CD14-positive monocyte (primary cell): ENCODE measurements around the gene FHIT. TPM values are rescaled to one million over a fixed set of nuclear protein-coding genes. Genes with fewer than 3 reads are reported as not detected.

ENCODE experiments used
- DNase-seq, 3 donors: peaks; one replicate each; pipeline ENCODE4 v3.0.0-alpha.2; 2011 to 2022
- H2AFZ ChIP-seq: 2 replicates; pipeline ENCODE4 v1.6.0; 2012; ENCODE audit warnings: mild to moderate bottlenecking, low read depth, low read length, inconsistent platforms; ENCODE audit not compliant: insufficient read depth, poor library complexity, severe bottlenecking
- H3K27ac ChIP-seq, 2 donors: 1 replicate in 1 of 2; 2 replicates in 1 of 2; pipeline ENCODE4 v1.5.1; 2012 to 2013; ENCODE audit warnings: low read length in 2 of 2, control low read depth in 1 of 2, inconsistent platforms in 1 of 2, low read depth in 1 of 2, mild to moderate bottlenecking in 1 of 2
- H3K27me3 ChIP-seq, 2 donors: one replicate each; pipeline versions ENCODE4 v1.6.0 to v1.6.1; 2011 to 2013; ENCODE audit warnings: low read length in 2 of 2; ENCODE audit not compliant: control insufficient read depth in 2 of 2, insufficient read depth in 2 of 2
- H3K36me3 ChIP-seq, 2 donors: replicated peaks in 1 of 2; 1 replicate in 1 of 2; 2 replicates in 1 of 2; pipeline versions ENCODE4 v1.5.1 to v1.6.1; 2012 to 2013; ENCODE audit warnings: low read length in 2 of 2, control low read depth in 1 of 2, inconsistent platforms in 1 of 2, mild to moderate bottlenecking in 1 of 2; ENCODE audit not compliant: insufficient read depth in 2 of 2, control insufficient read depth in 1 of 2
- H3K4me1 ChIP-seq, 2 donors: 1 replicate in 1 of 2; 2 replicates in 1 of 2; pipeline versions ENCODE4 v1.5.1 to v1.6.1; 2012 to 2013; ENCODE audit warnings: low read length in 2 of 2, control low read depth in 1 of 2, inconsistent platforms in 1 of 2, mild to moderate bottlenecking in 1 of 2, moderate library complexity in 1 of 2; ENCODE audit not compliant: insufficient read depth in 2 of 2, control insufficient read depth in 1 of 2
- H3K4me2 ChIP-seq: replicated peaks from 2 replicates; pipeline ENCODE3; 2012; ENCODE audit warnings: low read length, moderate library complexity, mild to moderate bottlenecking; ENCODE audit not compliant: poor library complexity, severe bottlenecking; ENCODE audit errors: extremely low read depth
- H3K4me3 ChIP-seq, 3 experiments: fragments of 200-600 bp in 1 of 3; sonication (generic) in 1 of 3; replicated peaks in 1 of 3; 1 replicate in 2 of 3; 2 replicates in 1 of 3; pipeline ENCODE4 v1.5.1; 2011 to 2013; ENCODE audit warnings: low read length in 3 of 3, mild to moderate bottlenecking in 3 of 3, control low read depth in 2 of 3, low read depth in 2 of 3, inconsistent platforms in 1 of 3, moderate library complexity in 1 of 3
- H3K79me2 ChIP-seq: 2 replicates; pipeline ENCODE4 v1.6.0; 2012; ENCODE audit warnings: mild to moderate bottlenecking, control low read depth, inconsistent platforms, low read length, moderate library complexity; ENCODE audit not compliant: insufficient read depth
- H3K9ac ChIP-seq: 2 replicates; pipeline ENCODE4 v1.6.0; 2017; ENCODE audit warnings: low read length, mild to moderate bottlenecking; ENCODE audit not compliant: insufficient read depth, poor library complexity, severe bottlenecking
- H3K9me3 ChIP-seq, 2 donors: replicated peaks in 1 of 2; 1 replicate in 1 of 2; 2 replicates in 1 of 2; pipeline versions ENCODE4 v1.5.1 to v1.6.1; 2012 to 2013; ENCODE audit warnings: low read length in 2 of 2, control low read depth in 1 of 2; ENCODE audit not compliant: control insufficient read depth in 1 of 2, insufficient read depth in 1 of 2
- H4K20me1 ChIP-seq: 2 replicates; pipeline ENCODE4 v1.6.0; 2012; ENCODE audit warnings: mild to moderate bottlenecking, low read length, control low read depth, moderate library complexity; ENCODE audit not compliant: insufficient read depth
- H3K27ac Mint-ChIP-seq, 7 donors: one replicate each; pipeline ENCODE4 v1.8.0; 2020; ENCODE audit warnings: mild to moderate bottlenecking in 7 of 7, mixed read lengths in 7 of 7, moderate library complexity in 6 of 7, inconsistent platforms in 2 of 7
- H3K27me3 Mint-ChIP-seq, 3 donors: one replicate each; pipeline ENCODE4 v1.8.0; 2021 to 2022; ENCODE audit warnings: low read depth in 3 of 3, mild to moderate bottlenecking in 3 of 3, mixed read lengths in 3 of 3, moderate library complexity in 3 of 3, inconsistent platforms in 1 of 3
- H3K36me3 Mint-ChIP-seq, 2 donors: one replicate each; pipeline ENCODE4 v1.8.0; 2020; ENCODE audit warnings: mixed read lengths in 2 of 2, inconsistent platforms in 1 of 2, mild to moderate bottlenecking in 1 of 2
- H3K4me1 Mint-ChIP-seq: one replicate; pipeline ENCODE4 v1.8.0; 2020; ENCODE audit warnings: mild to moderate bottlenecking, mixed read lengths
- H3K4me3 Mint-ChIP-seq, 2 donors: one replicate each; pipeline ENCODE4 v1.8.0; 2020; ENCODE audit warnings: mild to moderate bottlenecking in 2 of 2, mixed read lengths in 2 of 2, moderate library complexity in 1 of 2
- H3K9me3 Mint-ChIP-seq, 7 donors: one replicate each; pipeline ENCODE4 v1.8.0; 2020 to 2022; ENCODE audit warnings: mixed read lengths in 7 of 7, mild to moderate bottlenecking in 6 of 7, moderate library complexity in 6 of 7, inconsistent platforms in 2 of 7
- WGBS: methylation state at CpG from one replicate; pipeline ENCODE4 v1.1.5; 2013; ENCODE audit warnings: missing lambda C conversion rate; ENCODE audit not compliant: insufficient coverage; 5-methylcytosine and 5-hydroxymethylcytosine counted together
- intact Hi-C, 2 donors: fragments of 100-400 bp; cut with micrococcal nuclease; formaldehyde crosslinking; loops; one replicate each; pipeline versions ENCODE4 v1.15.0 to v1.15.1; 2023
- polyA plus RNA-seq, 3 donors: library from polyadenylated mRNA; depleted of rRNA in 1 of 3; unstranded in 2 of 3; stranded (reverse) in 1 of 3; fragments of 300-500 nt in 2 of 3; fragments of >200 nt in 1 of 3; fragmentation: Illumina TruSeq in 2 of 3; gene quantifications; 1 replicate in 2 of 3; 2 replicates in 1 of 3; pipeline ENCODE4 v1.2.3, GENCODE V29; 2012 to 2021
- TF ChIP-seq, protein P1 (sequence below): fragments of 200-600 bp; IDR thresholded peaks from one replicate; pipeline ENCODE4 v1.8.0; 2022; ENCODE audit warnings: antibody characterized with exemption, mild to moderate bottlenecking

FHIT gene
- polyA plus RNA-seq, 3 donors, result 1.7 to 3.4 (median 3.2) TPM

DNA sequence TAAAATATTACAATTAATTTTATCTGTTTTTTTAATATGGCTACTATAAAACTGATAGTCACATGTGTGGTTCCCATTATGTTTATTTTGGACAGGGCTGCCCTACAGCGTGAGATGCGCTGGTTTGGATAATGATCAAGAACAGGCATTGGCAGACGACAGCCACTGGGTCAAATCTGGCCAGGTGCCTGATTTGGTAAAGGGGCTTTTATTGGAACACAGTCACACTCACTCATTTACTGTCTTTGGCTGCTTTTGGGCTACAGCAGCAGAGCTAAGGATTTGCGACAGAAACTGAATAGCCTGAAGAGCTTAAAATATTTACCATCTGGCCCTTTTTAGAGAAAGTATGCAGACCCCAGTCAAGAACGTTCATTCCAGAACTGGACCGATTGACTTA, 1477.3 kb downstream of the FHIT start:
- Mint-ChIP-seq H3K4me3 (no peak overlapping the region), H3K27me3 (peaks cover 0 to 4% (median 2%) of the 10 kb centered on the region in 3 donors), H3K4me1 (peaks cover 14% of the 10 kb centered on the region), H3K27ac (no peak overlapping the region), H3K9me3 (no peaks in the 10 kb centered on the region), H3K36me3 (no peaks in the 10 kb centered on the region)
- Histone ChIP-seq H3K4me2 (no peak overlapping the region), H3K36me3 (no peaks in the 10 kb centered on the region), H3K79me2 (no peaks in the 10 kb centered on the region), H2AFZ (no peak overlapping the region), H3K9ac (no peak overlapping the region), H3K4me3 (no peak overlapping the region), H3K27ac (no peak overlapping the region), H3K9me3 (no peaks in the 10 kb centered on the region), H3K27me3 (no peaks in the 10 kb centered on the region), H3K4me1 (no peaks in the 10 kb centered on the region), H4K20me1 (no peaks in the 10 kb centered on the region)
- TF ChIP-seq, protein P1, sequence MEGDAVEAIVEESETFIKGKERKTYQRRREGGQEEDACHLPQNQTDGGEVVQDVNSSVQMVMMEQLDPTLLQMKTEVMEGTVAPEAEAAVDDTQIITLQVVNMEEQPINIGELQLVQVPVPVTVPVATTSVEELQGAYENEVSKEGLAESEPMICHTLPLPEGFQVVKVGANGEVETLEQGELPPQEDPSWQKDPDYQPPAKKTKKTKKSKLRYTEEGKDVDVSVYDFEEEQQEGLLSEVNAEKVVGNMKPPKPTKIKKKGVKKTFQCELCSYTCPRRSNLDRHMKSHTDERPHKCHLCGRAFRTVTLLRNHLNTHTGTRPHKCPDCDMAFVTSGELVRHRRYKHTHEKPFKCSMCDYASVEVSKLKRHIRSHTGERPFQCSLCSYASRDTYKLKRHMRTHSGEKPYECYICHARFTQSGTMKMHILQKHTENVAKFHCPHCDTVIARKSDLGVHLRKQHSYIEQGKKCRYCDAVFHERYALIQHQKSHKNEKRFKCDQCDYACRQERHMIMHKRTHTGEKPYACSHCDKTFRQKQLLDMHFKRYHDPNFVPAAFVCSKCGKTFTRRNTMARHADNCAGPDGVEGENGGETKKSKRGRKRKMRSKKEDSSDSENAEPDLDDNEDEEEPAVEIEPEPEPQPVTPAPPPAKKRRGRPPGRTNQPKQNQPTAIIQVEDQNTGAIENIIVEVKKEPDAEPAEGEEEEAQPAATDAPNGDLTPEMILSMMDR, result no peak
- WGBS, result 100% methylated on average over 1 of the region's 6 CpGs
- DNase-seq, result no peak
- intact Hi-C loops, result no loop called here

DNA sequence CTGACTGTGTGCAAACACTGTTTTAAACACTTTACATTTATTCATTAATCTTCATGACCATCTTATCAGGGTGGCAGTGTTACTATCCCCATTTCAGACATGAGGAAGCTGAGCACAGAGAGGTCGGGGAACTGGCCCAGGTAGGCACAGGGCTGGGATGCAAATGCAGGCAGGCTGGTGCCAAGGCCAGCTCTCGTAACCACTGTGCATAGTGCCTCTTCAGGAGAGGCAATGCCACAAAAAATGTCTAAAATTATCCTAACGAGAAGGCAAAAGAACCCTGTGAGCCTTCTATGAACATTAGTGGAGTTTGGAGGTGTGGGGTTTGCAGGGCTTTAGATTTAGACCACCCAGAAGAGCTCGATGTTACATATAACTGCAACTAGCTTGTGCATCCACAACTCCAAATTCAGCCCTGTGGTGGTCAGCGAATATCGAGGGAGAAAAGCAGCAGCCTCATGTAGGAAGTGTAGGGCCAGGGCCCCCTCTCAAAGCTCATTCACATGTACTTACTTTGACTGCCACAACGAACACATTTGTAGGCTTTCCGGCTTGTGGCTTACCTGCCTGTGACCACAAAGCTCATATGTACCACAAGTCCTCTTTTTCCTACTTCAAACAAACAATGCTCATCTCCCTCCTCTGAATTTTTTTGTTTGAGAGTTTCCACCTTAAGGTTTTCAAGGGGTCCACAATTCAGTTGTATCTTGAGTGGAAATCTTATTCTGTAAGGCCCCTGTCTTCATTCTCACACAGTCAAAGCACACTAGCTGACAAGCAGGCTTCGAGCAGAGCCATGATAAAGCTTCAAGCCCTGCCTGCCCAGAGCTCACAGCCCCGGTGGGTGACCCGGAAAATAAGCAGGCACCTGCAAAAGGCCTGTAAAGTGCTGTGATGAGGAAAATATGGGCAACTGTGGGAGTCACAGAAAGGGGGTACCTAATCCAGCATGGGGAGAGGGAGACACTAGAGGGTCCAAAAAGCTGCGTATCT, 1478.5 kb downstream of the FHIT start:
- Histone ChIP-seq H3K27me3 (no peaks in the 10 kb centered on the region), H3K79me2 (no peaks in the 10 kb centered on the region), H3K27ac (no peak overlapping the region), H3K4me1 (no peaks in the 10 kb centered on the region), H4K20me1 (no peaks in the 10 kb centered on the region), H3K9me3 (no peaks in the 10 kb centered on the region), H3K4me2 (no peak overlapping the region), H3K36me3 (no peaks in the 10 kb centered on the region), H3K4me3 (no peak overlapping the region), H3K9ac (no peak overlapping the region), H2AFZ (no peak overlapping the region)
- no peaks in the 10 kb centered on the region for H3K36me3 Mint-ChIP-seq
- H3K27me3 Mint-ChIP-seq, result peaks cover 0 to 4% (median 2%) of the 10 kb centered on the region in 3 donors
- H3K4me3 Mint-ChIP-seq, result no peak overlapping the region
- TF ChIP-seq, protein P1, result no peak
- no peak overlapping the region for H3K27ac Mint-ChIP-seq
- WGBS, result 20% methylated on average over 8 of the region's 12 CpGs
- H3K4me1 Mint-ChIP-seq, result peaks cover 9% of the 10 kb centered on the region
- intact Hi-C loops, result no loop called here
- no peaks in the 10 kb centered on the region for H3K9me3 Mint-ChIP-seq
- no peak for DNase-seq
